T-helper 2 cell treated with Interferon-gamma antibody and Interleukin-4, amounts not matched to agents 100 ng/mL and 5 ng/mL, for 36 hours (primary cell): ENCODE results near the gene CYGB. TPM values are rescaled to one million over a fixed set of nuclear protein-coding genes. Genes with fewer than 3 reads are reported as not detected.

ENCODE experiments used
- intact Hi-C: fragments of 100-400 bp; cut with micrococcal nuclease; formaldehyde crosslinking; loops from one replicate; pipeline ENCODE4 v1.15.1; 2023
- total RNA-seq: library from RNA; stranded (reverse); gene quantifications from 2 replicates; pipeline ENCODE4 v1.2.3, GENCODE V29; 2022

Gene CYGB
- 0.11 TPM in 1 of 2 replicates, not detected in the other for total RNA-seq

DNA sequence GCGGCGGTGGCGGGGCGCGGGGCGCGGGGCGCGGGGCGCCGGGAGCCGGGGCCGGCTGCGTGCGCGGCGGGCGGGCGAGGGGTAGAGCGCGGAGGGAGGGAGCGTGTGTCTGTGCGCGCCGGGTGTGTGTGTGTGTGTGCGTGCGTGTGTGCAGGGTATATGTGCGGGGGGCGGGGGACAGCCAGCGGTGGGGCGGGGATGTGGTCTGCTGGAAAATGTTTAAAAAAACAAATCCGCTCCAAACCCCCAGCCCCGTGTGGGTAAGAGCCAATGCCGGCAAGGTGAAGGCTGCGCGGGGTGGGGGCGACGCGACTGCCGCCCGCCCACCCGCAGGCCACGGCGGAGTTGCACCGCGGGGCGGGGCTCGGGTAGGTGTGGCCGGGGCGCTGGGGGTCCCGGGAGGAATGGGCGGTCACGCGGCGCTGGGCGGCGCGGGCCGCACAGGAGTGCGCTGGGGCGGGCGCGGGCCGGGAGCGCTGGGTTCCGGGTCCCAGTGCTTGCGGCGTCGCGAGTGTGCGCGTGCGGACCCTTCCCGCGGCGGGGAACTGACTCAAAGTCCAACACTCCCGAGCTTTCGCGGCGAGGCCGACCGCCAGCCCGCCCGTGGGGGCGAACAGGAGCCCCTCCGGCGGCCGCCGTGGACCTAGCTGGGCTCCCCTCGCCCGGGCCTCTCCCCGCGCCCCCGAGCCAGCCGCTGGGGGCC is at the start of gene CYGB:
Gene CYGB (minus strand): TSS at position 132 of the 703 bp plus-strand sequence. CDS start 167 bp downstream, outside the sequence.
- intact Hi-C loops = no loop called here

DNA sequence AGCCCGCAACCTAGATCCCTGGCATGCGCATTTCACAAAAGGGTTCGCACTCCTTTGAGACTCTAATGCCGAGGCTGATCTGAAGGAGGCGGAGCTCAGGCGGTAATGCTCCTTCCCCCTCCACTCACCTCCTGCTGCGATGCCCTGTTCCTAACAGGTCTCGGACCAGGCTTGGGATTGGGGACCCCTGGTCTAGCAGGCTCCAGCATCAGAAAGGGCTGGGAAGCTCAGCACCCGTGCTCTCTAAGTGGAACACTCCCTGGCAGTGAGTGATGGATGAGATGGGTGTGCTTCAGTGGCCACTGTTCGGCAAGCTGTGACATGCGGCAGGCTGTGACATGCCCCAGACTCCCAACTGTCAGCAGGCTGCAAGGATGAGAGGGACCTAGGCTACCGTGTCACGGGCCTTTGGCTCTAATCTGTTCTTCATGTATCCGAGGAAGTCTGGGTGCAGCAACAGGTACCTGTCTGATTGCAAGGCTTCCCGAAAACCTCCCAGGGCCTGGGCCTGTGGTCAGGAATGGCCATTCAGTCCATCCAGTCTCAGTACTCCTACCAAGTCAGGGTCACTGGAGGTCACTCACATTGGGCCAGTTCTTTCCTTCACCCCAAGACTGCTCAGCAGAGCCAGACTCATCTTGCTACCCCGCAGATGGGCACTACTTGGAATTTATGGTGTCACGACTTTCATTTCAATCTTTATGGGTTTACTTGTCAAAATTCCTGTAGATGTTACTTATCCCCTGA is 49.4 kb upstream of the CYGB start:
- intact Hi-C loops = no loop called here

DNA sequence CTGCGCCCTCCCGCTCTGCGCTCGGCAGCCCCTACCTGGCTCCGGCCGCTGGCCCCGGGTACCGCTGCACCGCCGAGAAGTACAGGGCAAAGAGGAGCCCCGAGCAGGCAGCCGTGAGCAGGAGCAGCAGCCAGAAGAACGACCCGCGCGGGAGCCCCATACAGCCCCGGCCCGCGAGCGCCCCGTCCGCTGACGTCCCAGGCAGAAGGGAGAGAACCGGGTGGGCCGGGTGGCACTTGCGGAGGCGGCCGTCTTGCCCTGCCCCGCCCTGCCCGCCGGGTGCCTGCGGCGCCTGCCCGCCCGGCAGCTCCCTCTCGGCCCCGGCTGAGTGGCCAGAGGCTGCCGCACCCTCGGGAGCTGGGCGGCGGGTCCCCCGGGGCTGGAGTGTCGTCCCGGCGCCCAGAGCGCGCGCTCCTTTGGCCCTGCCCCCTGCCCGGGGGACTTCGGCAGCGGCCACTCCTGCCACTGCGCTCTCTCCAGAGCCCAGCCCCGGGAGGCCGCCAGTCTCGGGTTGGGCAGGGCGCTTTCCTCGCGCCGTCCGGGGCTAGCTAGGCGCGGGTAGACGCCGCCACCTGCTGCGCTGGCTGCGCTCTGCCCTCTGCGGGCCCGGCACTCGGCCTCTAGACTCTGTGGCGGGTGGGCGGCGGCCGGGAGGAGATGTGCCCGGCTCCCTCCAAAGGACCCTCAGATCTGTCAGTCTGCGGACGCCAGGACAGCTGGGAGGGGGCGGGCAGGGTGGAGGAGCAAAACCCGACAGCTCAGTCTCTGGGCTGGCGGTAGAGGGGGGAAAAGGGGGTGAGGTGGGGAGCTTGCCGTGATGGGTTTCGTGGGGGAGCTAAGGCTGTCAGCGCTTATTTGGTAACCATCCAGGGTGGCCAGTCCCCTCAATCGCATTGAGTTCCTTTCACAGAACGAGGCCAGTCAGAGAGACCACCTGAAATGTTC is 48.4 kb upstream of the CYGB start, which contains the start of gene ST6GALNAC2:
Gene ST6GALNAC2 (minus strand): TSS at position 212 of the 945 bp plus-strand sequence. CDS start 52 bp downstream, at position 160.
- intact Hi-C loops = no loop called here

- intact Hi-C loops = no loop called here
Measured at GRCh38 chr17:76585033-76585648, 47.6 kb upstream of the CYGB start.

GRCh38 chr17:76584427-76585032 is 47.0 kb upstream of the CYGB start:
- intact Hi-C loops = no loop called here

GRCh38 chr17:76582660-76583059 is 45.2 kb upstream of the CYGB start:
- intact Hi-C loops = no loop called here

DNA sequence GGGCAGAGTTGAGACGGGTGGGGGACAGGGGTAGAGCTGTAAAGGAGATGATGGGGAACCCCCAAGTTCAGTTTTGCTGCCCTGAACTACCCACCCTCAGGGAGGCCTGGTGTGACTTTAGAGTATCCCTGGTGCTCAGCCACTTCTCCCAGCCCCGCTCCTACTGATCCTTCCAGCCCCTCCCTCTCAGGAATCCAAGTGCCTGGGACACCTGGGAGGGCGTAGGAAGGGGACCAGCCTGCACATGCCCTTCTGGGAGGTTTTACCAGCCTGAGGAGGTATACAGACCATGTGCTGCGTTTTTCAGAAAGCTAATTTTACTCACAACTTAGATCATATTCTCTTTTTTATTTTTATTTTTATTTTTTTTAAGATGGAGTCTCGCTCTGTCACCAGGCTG is 44.0 kb upstream of the CYGB start:
- intact Hi-C loops = no loop called here

DNA sequence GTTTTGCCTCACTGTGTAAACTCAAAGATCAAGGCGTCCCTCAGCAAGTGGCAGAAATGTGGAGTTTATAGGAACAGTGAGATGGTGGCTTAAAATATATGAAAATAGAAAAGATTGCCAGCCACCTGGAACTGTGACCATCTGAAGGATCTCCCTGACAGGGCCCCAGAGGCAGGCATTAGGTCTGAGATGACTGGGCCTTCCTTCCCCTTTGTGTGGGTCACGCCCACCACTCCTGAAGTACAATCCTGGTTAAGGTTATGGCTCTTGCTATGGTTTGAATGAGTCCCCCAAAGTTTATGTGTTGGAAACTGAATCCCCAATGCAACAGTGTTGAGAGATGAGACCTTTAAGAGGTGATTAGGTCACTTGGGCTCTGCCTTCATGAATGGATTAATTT is 41.8 kb upstream of the CYGB start:
- intact Hi-C loops = no loop called here

DNA sequence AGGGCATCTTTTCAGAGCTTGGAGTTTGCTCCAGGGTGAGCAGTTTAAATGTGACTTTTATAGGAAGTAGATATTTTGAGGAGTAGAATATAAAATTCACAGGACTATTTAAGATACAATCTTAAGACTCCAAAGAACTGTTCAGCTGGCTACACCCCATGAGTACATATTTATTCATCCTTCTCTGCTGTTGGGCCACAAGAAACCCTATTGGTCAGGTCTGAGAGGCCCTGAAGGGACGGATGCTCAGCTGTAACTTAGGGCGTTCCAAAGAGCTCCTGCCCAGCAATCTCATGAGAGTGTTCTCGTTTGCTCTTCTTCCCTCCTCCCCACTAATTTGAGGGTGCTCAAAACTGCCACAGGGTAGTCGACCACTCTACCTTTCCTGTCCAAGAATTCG is 40.9 kb upstream of the CYGB start:
- intact Hi-C loops = no loop called here

- intact Hi-C loops = no loop called here
Measured at GRCh38 chr17:76577876-76578275, 40.4 kb upstream of the CYGB start.

GRCh38 chr17:76576189-76576588 is 38.7 kb upstream of the CYGB start:
- intact Hi-C loops = no loop called here

GRCh38 chr17:76575570-76575969 is 38.1 kb upstream of the CYGB start:
- intact Hi-C loops = no loop called here

GRCh38 chr17:76574166-76574565 is 36.7 kb upstream of the CYGB start:
- intact Hi-C loops = no loop called here

DNA sequence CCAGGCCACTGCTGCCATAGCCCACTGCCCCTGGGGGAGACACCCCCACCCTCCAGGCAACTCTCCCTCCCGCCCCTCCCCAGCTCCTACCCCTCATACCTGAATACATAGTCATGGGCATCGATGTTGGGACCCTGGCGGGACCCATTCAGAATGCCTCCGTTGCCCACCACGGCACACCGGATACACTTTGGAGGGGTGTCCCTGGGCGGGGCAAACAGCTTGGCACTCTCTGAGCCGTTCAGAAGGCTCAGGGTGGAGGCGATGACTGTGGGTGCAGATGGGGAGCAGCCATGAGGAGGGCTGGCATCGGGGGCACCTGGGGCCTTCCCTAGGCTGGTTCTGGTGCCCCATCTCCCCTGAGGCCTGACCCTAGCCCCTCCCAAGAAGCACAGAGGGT is 35.6 kb upstream of the CYGB start:
- intact Hi-C loops = no loop called here

- intact Hi-C loops = no loop called here
Measured at GRCh38 chr17:76572201-76572910, 34.8 kb upstream of the CYGB start.

DNA sequence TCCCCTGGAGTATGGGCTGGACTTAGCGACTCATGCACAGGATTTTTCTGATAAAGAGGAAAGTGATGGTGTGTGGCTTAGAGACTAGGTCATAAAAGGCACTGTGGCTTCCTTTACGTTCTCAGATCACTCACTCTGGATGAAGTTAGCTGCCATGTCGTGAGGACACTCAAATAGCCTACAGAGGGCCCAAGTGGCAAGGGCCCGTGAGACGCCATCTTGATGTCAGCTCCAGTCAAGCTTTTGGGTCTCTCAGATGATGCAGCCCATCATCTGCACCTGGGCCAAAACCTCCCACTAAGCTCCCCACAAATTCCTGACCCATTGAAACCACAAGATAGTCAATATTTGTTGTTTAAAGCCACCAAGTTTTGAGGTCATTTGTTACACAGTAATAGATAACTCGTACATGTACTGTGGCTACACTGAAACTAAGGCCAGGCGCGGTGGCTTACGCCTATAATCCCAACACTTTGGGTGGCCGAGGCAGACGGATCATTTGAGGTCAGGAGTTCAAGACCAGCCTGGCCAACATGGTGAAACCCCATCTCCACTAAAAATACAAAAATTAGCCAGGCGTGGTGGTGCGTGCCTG is 33.5 kb upstream of the CYGB start:
- intact Hi-C loops = no loop called here

GRCh38 chr17:76570457-76570856 is 32.9 kb upstream of the CYGB start:
- intact Hi-C loops = no loop called here

DNA sequence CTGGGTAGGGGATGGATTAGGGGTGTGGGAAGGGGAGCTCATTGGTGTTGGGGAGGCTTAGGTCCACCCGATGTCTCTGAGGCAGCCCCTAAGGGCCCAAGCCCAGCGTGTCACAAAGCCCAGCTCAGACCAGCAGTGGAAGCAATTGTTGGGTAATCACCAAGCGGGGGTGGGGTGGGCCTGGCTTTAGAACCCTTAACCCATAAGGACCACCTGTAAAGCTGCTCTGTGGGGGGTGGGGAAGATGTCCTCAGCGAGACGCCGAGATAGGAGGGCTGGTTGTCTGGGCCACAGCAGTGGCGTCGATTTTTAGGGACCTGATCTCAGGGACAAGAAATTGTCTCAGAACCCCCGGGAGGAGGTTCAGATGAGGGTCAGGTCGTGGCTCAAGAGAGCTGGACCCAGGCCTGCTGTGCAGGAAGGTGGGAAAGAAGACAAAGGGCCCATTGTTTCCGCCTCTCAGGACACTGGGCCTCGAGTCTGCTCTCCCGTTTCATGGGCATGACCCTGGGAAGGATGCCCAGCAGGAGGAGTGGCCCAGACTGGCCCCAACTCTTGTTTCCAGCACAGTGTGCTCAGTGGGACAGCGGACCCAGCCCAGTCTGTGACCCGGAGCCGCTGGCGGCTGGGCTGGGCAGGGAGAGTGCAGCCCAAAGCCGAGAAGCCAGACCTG is 32.2 kb upstream of the CYGB start:
- intact Hi-C loops = no loop called here

DNA sequence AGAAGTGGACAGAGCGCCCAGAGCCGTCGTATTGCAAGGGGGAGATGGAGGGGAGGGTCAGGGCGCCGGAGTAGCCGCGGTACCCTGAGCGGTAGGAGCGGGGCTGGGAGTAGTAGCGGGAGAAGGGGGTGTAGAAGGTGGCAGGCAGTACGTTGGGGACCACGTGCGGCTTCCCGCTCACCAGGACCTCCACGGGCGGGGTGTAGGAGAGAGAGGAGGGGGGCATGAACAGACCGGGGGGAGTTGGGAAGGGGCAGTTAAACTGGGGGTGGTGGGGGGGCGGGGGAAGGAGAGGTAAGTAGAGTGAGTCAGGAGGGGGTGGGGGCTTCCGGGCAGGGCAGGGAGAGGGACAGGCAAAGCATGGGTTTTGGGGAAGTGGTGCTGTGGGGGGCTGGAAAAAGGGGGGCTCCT is 31.3 kb upstream of the CYGB start:
- intact Hi-C loops = no loop called here
